ENCODE results near the gene PIP5K1B.

PIP5K1B gene

DNA sequence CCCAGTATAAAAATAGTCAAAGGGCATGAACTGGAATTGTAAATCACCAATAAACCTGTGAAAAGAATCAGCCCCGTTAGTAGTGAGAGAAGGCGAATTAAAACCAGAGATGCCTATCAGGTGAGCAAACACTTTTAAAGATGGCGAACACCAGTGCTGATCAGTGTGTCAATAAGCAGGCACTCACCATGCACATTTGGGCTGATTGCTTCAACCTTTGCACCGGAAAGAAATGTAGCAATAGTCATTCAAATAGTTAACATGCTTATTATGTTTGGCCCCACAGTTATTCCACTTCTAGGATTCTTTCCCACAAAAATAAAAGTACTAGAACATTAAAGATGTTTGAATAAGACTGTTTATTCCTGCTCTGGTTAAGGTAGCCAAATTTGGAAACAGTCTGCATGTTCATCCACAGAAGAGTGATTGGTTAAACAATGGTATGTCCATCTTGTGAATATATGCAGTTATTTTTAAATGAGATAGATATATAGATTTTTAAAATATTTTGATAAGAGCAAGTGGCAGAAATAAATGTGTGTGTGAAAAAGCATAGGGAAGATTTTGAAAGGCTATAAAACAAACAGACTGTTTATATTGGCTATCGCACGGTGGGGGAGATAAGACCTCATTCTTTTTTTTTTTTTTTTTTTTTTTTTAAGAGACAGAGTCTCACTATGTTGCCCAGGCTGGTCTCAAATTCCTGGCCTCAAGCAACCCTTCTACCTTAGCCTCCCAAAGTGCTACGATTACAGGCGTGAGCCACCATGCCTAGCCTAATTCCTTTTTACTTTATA is 112.2 kb downstream of the PIP5K1B start:
- DNase-seq (ENCODE audit: low read depth), result no peak

DNA sequence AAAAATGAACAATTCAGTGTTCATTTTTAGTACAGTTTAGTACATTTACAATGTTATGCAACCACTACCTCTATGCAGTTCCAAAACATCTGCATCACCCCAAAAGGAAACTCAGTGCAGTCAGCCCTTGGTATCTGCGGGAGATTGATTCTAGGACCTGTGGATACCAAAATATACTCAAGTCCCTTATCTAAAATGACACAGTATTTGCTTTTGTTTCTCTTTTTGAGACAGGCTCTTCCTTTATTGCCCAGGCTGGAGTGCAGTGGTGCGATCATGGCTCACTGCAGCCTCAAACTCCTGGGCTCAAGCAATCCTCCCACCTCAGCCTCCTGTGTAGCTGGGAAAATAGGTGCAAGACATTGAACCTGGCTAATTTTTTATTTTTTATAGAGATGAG is 114.0 kb downstream of the PIP5K1B start:
- DNase-seq (ENCODE audit: low read depth), result no peak

GRCh38 chr9:68821911-68822310 is 116.9 kb downstream of the PIP5K1B start:
- DNase-seq (ENCODE audit: low read depth), result no peak

DNA sequence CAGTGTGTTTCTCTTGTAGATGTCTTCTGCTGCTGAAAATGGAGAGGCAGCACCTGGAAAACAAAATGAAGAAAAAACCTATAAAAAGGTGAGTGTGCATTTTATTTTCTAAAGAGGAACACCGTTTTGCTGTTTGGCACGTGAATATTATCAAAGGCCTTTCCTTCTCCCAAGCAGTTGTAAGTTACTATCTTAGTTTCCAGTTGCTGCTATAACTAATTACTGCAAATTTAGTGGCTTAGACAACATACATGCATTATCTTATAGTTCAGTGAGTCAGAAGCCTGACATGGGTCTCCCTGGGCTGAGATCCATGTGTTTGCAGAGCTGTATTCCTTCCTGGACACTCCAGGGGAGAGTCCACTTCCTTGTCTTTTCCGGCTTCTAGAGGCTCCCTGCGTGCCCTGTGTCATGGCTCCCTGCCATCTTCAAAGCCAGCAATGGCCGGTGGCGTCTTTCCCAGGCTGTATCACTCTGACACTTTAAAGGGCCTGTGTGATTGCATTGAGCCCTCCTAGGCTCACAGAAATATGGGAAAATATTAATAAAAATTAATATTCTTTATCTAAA is 117.6 kb downstream of the PIP5K1B start:
- DNase-seq (ENCODE audit: low read depth), result no peak

DNA sequence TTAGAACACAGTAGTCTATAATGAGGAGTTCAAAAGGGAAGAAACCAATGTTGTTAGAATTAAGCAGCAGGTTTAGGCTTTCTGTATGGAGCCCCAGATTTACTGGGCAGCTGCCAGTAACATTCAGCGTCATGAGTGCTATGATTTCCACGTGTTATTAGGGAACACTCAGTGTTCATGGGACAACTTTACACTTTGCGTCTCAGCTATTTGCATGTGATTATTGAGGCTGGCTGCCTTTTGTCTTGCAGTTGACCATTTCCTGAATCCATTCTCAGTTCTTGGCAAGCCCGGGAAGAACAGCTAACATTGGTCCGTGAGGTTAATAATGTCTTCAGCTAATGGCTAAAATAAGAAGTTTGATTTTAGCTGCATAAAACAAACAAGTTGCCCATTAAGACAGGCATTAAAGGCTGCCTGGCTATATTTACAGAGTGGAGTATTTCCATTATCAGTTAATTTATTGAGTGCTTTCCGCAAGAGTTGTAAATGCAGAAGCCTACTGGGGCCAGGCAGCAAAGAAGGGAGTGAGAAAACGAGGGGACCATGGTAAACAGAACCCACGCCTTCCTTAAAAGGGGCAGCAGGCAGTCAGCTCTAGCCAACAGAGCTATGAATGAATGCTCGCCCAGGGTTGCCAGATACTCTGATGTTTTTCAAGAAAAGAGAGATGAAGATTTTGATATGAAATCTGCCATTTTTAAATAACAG is 120.9 kb downstream of the PIP5K1B start:
- no peak for DNase-seq (ENCODE audit: low read depth)

DNA sequence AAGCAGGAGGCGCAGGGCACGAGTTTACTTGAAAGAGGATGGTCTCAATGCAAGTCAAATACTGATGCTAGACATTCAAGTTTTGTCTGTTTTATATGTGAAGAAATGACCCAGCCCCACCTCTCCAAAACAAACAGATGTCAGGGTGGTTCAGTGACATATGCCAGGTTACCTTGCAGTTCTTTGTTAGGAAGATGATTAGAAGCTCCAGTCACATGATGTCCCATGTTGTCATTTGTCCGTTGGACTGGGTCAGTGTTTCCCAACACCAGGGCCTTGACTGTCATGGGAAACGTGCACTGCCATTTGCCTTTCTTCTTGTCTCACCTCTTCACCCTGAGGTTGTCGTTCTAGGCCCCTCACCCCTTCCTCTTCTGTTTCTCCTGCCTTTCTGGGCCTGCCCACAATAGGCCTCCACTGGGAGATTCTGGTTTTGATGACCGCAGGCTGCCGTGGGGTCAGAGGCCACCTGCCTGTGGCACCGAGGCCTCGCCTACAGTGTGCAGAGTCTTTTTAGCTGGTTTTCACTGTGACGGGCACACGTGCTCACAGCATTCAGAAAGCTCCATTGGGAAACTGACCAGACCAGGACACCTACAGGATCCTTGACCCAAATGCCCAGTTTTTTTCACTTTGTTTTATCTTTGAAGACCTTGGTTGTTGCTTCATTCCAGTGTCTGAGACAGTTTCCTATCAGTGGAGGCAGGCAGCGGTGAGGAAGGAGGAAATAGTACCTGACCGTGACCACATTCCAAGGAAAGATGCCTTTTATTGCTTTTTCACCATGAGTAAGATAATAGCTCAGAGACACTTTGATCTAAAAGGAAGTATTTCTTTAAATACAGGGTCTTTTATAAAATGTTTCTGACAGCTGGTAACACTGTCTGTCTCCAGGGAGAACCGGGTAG is 123.1 kb downstream of the PIP5K1B start:
- no peak for DNase-seq (ENCODE audit: low read depth)

GRCh38 chr9:68832101-68832500 is 127.1 kb downstream of the PIP5K1B start:
- no peak for DNase-seq (ENCODE audit: low read depth)

DNA sequence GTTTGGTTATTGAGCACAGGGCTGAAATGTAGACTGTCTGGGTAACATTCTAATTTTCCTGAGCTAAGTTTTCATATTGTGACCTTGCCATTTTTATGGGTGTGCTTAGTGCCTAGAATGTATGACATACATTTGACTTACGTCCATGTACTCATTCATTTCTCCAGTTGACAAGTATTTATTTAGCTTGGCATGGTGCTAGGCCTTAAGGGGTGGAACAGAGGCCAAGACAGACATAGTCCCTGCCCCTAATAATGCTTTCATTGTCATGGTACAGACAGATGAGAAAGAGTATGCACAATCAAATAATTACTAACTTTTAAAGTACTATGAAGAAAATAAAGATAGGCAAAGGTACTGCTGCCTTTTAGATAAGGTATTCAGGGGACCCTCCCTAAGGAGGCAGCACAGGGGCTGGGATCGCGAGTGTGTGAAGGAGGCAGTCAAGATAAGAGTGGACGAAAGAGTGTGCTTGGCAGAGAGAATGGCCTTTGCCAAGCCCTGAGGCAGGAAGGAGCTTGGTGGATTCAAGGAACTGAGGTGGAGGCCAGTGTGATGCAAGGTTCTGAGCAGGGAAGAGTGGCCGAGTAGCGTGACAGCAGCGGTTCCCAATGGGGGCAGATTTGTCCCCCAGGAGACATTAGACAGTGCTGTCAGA is 128.0 kb downstream of the PIP5K1B start:
- no peak for DNase-seq (ENCODE audit: low read depth)

- DNase-seq (ENCODE audit: low read depth), result no peak
These were observed 130.0 kb downstream of the PIP5K1B start for GRCh38 chr9:68834931-68835520.

DNA sequence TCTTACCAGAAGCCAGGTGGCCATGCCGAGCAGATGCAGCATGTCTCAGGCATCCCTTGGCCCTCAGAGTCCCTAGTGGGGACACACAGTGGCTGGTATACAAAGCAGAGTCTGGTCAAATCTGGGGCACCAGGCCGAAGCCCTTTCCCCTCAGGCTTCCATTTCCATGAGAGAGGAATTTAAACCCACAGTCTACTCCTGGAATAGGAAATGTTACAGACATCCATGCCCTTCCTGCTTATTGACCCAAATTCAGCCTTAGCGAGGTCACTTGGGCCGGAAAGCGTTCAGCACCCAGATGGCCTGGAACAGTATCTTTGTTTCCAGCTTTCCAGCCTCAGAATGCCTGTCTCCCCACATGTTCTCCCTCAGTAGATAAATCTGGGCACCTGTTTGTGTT is 131.7 kb downstream of the PIP5K1B start:
- no peak for DNase-seq (ENCODE audit: low read depth)

GRCh38 chr9:68838245-68838644 is 133.2 kb downstream of the PIP5K1B start:
- DNase-seq (ENCODE audit: low read depth), result no peak

GRCh38 chr9:68841276-68842052 is 136.4 kb downstream of the PIP5K1B start:
- no peak for DNase-seq (ENCODE audit: low read depth)

- no peak for DNase-seq (ENCODE audit: low read depth)
These were observed 137.5 kb downstream of the PIP5K1B start for GRCh38 chr9:68842568-68842967.

DNA sequence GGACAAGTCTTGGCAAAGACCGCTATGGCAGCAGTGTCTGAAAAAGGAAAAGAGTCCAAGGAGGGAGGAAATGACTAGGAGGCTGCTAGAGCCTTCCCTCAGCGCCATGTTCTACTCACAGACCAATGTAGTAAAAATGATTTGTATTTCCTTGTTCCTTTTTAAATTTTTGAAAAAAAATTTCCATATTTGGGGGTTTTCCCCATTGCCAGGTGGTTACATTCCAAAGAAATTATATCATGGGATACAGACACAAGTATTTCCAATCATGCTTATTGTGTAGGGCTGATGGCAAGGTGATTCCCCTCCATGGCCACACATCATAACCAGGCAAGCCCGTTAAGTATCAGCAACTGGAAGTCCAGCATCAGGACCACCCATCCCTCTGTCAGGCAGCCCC is 138.2 kb downstream of the PIP5K1B start:
- DNase-seq (ENCODE audit: low read depth), result no peak

- DNase-seq (ENCODE audit: low read depth), result no peak
These were observed 139.1 kb downstream of the PIP5K1B start for GRCh38 chr9:68844157-68844556.

GRCh38 chr9:68844631-68845612 is 139.9 kb downstream of the PIP5K1B start:
- DNase-seq (ENCODE audit: low read depth), result no peak

DNA sequence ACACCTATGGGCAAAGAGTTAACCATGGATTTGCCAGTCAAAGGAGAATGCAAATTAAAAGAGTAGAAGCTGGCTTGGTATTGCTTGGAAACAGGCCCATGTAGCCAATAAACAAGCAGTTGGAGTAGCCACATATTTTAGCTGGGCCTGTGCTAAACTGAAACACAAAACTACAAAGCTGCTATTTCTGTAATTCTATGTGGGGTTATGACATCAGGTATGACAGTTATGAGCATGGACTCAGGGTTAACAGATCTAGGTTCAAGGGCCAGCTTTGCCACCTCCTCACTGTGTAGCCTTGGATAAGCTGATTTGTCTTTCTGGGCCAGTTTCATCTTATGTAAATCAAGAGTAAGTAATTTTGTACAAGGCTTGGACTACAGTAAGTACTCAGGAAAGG is 142.7 kb downstream of the PIP5K1B start:
- DNase-seq (ENCODE audit: low read depth), result no peak

- DNase-seq (ENCODE audit: low read depth), result no peak
These were observed 146.6 kb downstream of the PIP5K1B start for GRCh38 chr9:68851657-68852056.

DNA sequence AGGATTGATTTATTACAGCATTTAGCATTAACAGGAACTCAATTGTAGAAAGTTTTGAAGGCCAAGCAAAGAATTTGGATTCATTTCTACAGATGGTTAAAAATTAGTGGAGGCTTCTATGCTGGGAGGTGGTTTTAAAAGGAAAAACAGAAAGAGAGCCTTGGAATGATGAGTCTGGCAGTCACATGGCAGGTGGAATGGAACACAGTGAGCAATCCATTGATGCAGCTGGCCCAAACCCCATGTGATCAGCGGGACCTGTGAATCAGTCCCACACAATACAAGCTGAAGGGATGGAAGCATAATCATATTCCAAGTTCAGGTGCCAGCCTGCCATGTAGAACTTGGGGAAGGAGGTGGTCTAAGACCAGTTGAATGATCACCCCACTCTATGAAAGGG is 147.9 kb downstream of the PIP5K1B start:
- DNase-seq (ENCODE audit: low read depth), result no peak

All from GM04503 (cell line).